NT2/D1 (cell line): ENCODE measurements around the gene FPR2.

ENCODE experiments used
- SUZ12 ChIP-seq: IDR thresholded peaks from 2 replicates; pipeline ENCODE4 v1.6.1; 2011; ENCODE audit not compliant: insufficient read length, insufficient read depth; ENCODE audit errors: extremely low read depth
- YY1 ChIP-seq: IDR thresholded peaks from 2 replicates; pipeline ENCODE4 v1.6.1; 2011; ENCODE audit not compliant: insufficient read length, insufficient read depth

GRCh38 chr19:51765086-51765485 is 4.1 kb downstream of the FPR2 start:
- TF ChIP-seq YY1 (no peak), SUZ12 (no peak)
